ENCODE data around the gene IL12A.

The IL12A gene

DNA sequence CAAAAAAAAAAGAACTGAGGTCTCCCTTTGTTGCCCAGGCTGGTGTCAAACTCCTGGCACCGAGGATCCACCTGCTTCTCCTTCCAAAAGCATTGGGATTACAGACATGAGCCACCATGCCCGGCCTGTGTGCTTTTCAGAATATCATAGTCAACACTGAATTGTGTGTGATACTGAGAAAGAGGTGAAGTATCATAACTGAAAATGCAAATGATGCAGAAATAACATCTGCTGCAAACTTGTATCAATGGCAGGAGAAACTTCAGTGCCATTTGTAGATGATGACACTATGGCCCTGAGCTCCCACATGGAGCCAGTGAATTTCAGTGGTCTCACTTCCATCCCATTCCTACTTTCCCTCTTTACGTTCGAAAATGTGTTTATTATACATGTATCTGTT is 21.9 kb downstream of the IL12A start:
- ATAC-seq (ENCODE audit: low read depth) (no peak), DNase-seq (ENCODE audit: low spot score) (no peak)
- no peaks in the 10 kb centered on the region for H3K27me3 ChIP-seq (ENCODE audit: insufficient read depth, poor library complexity, severe bottlenecking)
- no peaks in the 10 kb centered on the region for H3K4me1 ChIP-seq (ENCODE audit: insufficient read depth, poor library complexity, severe bottlenecking)
- no peak for TF ChIP-seq CTCF (IDR thresholded peaks at IDR 0.05; ENCODE audit: poor library complexity, severe bottlenecking)
- no peak overlapping the region for H3K27ac ChIP-seq (ENCODE audit: poor library complexity, severe bottlenecking)
- no peaks in the 10 kb centered on the region for H3K9me3 ChIP-seq (ENCODE audit: severe bottlenecking)
- H3K36me3 ChIP-seq (ENCODE audit: low read depth), result no peaks in the 10 kb centered on the region
- no peak overlapping the region for H3K4me3 ChIP-seq (ENCODE audit: severe bottlenecking)

DNA sequence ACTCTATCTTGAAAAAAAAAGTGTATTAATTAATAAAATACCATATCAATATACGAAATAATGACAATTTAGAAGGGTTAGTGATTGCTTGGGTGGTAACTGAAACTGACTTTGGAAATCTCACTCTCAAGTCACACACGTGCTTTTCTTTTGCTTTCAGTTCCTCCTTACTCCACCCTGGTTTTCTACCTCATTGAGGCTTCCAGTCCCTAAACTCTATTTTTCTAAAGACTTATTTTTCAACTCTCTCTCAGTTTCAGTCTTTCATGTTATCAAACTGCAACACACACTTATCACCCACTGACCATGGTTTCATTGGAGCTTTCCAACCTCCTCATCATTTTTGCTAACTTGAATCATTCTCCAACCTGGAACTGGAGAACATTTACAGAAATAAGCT is 23.5 kb downstream of the IL12A start:
- Histone ChIP-seq H3K27ac (ENCODE audit: poor library complexity, severe bottlenecking) (no peak overlapping the region), H3K27me3 (ENCODE audit: insufficient read depth, poor library complexity, severe bottlenecking) (no peaks in the 10 kb centered on the region), H3K36me3 (ENCODE audit: low read depth) (no peaks in the 10 kb centered on the region), H3K4me1 (ENCODE audit: insufficient read depth, poor library complexity, severe bottlenecking) (peaks cover 2% of the 10 kb centered on the region), H3K4me3 (ENCODE audit: severe bottlenecking) (no peak overlapping the region), H3K9me3 (ENCODE audit: severe bottlenecking) (no peaks in the 10 kb centered on the region)
- no peak for DNase-seq (ENCODE audit: low spot score)
- no peak for TF ChIP-seq CTCF (IDR thresholded peaks at IDR 0.05; ENCODE audit: poor library complexity, severe bottlenecking)
- no peak for ATAC-seq (ENCODE audit: low read depth)

GRCh38 chr3:160016972-160017371 is 28.3 kb downstream of the IL12A start:
- ATAC-seq (ENCODE audit: low read depth) (peak; percentile 45; the same call in 1 of the 3 replicates), DNase-seq (ENCODE audit: low spot score) (no peak)
- Histone ChIP-seq H3K4me1 (ENCODE audit: insufficient read depth, poor library complexity, severe bottlenecking) (peaks cover 2% of the 10 kb centered on the region), H3K4me3 (ENCODE audit: severe bottlenecking) (no peak overlapping the region), H3K27ac (ENCODE audit: poor library complexity, severe bottlenecking) (no peak overlapping the region), H3K36me3 (ENCODE audit: low read depth) (no peaks in the 10 kb centered on the region), H3K27me3 (ENCODE audit: insufficient read depth, poor library complexity, severe bottlenecking) (no peaks in the 10 kb centered on the region), H3K9me3 (ENCODE audit: severe bottlenecking) (no peaks in the 10 kb centered on the region)
- no peak for TF ChIP-seq CTCF (IDR thresholded peaks at IDR 0.05; ENCODE audit: poor library complexity, severe bottlenecking)

DNA sequence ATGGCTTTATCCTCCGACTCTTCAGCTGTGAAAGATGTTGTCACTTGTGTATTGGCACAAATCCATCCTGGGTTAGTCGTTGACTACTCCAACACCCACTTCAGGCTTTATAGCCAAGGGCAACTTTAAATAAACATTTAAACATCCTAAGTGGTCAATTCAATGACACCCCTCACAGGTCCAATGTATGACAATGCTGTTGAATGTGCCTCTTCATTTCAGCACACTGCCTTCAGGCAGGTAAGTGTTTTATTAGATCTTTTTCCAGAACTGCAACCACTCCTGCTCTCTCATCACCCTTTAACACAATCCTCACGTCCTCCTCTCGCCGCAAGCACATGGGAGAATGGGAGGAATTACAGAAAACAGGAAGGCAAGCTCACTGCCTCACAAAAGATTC is 30.3 kb downstream of the IL12A start:
- no peaks in the 10 kb centered on the region for H3K27me3 ChIP-seq (ENCODE audit: insufficient read depth, poor library complexity, severe bottlenecking)
- H3K27ac ChIP-seq (ENCODE audit: poor library complexity, severe bottlenecking), result no peak overlapping the region
- H3K4me3 ChIP-seq (ENCODE audit: severe bottlenecking), result no peak overlapping the region
- ATAC-seq (ENCODE audit: low read depth), result no peak
- DNase-seq (ENCODE audit: low spot score), result no peak
- no peak for TF ChIP-seq CTCF (IDR thresholded peaks at IDR 0.05; ENCODE audit: poor library complexity, severe bottlenecking)
- no peaks in the 10 kb centered on the region for H3K9me3 ChIP-seq (ENCODE audit: severe bottlenecking)
- peaks cover 2% of the 10 kb centered on the region for H3K4me1 ChIP-seq (ENCODE audit: insufficient read depth, poor library complexity, severe bottlenecking)
- H3K36me3 ChIP-seq (ENCODE audit: low read depth), result no peaks in the 10 kb centered on the region

GRCh38 chr3:160020057-160020711 is 31.5 kb downstream of the IL12A start:
- peaks cover 2% of the 10 kb centered on the region for H3K4me1 ChIP-seq (ENCODE audit: insufficient read depth, poor library complexity, severe bottlenecking)
- H3K9me3 ChIP-seq (ENCODE audit: severe bottlenecking), result no peaks in the 10 kb centered on the region
- H3K27me3 ChIP-seq (ENCODE audit: insufficient read depth, poor library complexity, severe bottlenecking), result no peaks in the 10 kb centered on the region
- TF ChIP-seq CTCF (IDR thresholded peaks at IDR 0.05; ENCODE audit: poor library complexity, severe bottlenecking), result no peak
- no peak for ATAC-seq (ENCODE audit: low read depth)
- H3K27ac ChIP-seq (ENCODE audit: poor library complexity, severe bottlenecking), result no peak overlapping the region
- H3K36me3 ChIP-seq (ENCODE audit: low read depth), result no peaks in the 10 kb centered on the region
- H3K4me3 ChIP-seq (ENCODE audit: severe bottlenecking), result no peak overlapping the region
- DNase-seq (ENCODE audit: low spot score), result no peak

Data from RWPE2 (cell line).